H1 (cell line): ENCODE results near the gene CAPN11. TPM values are rescaled to one million over a fixed set of nuclear protein-coding genes. Genes with fewer than 3 reads are reported as not detected.
A peak's percentile ranks its signal among the peaks of the same experiment; 100 is the strongest.

Experiments used
- CTCF ChIA-PET: fragments of 300-600 bp; sonication (Branson Sonifier 250); formaldehyde crosslinking; loops from one replicate; lab custom pipeline; 2021; ENCODE audit not compliant: partially characterized antibody; lab: Charles Lee
- POLR2A ChIA-PET: fragments of 300-600 bp; sonication (Branson Sonifier 250); formaldehyde crosslinking; loops from one replicate; lab custom pipeline; 2021; ENCODE audit warnings: inconsistent platforms; ENCODE audit not compliant: partially characterized antibody; lab: Charles Lee
- DNase-seq, 2 experiments: peaks; one replicate each; pipeline versions ENCODE4 v3.0.0 to v3.0.0-alpha.2; 2010 to 2022; ENCODE audit warnings: low spot score in 2 of 2, low read depth in 1 of 2, mixed read lengths in 1 of 2
- FAIRE-seq: peaks from 2 replicates; lab custom pipeline; 2011; peaks lifted over from hg19 to GRCh38; lab: Jason Lieb, UNC
- H2AFZ ChIP-seq: 2 replicates; pipeline ENCODE4 v1.8.1; 2012; ENCODE audit warnings: low read length, inconsistent platforms
- H2AK5ac ChIP-seq: 2 replicates; pipeline ENCODE4 v1.6.1; 2013; ENCODE audit warnings: low read depth, low read length
- H2BK120ac ChIP-seq: replicated peaks from 2 replicates; pipeline ENCODE3; 2013; ENCODE audit warnings: low read depth, low read length, inconsistent platforms
- H2BK12ac ChIP-seq: 2 replicates; pipeline ENCODE4 v1.6.1; 2013; ENCODE audit warnings: low read depth, low read length
- H2BK15ac ChIP-seq: 2 replicates; pipeline ENCODE4 v1.6.1; 2013; ENCODE audit warnings: low read length
- H2BK20ac ChIP-seq: 2 replicates; pipeline ENCODE4 v1.6.1; 2013; ENCODE audit warnings: low read length
- H2BK5ac ChIP-seq: 2 replicates; pipeline ENCODE4 v1.6.1; 2013; ENCODE audit warnings: low read depth, low read length
- H3K14ac ChIP-seq: 2 replicates; pipeline ENCODE4 v1.6.1; 2013; ENCODE audit warnings: inconsistent platforms; ENCODE audit not compliant: insufficient read length
- H3K18ac ChIP-seq: 2 replicates; pipeline ENCODE4 v1.6.1; 2013; ENCODE audit warnings: low read length; ENCODE audit errors: extremely low read depth
- H3K23ac ChIP-seq: 2 replicates; pipeline ENCODE4 v1.6.1; 2013; ENCODE audit warnings: inconsistent platforms; ENCODE audit not compliant: insufficient read length
- H3K23me2 ChIP-seq: 2 replicates; pipeline ENCODE4 v1.6.1; 2013; ENCODE audit warnings: low read depth, low read length
- H3K27ac ChIP-seq: 2 replicates; pipeline ENCODE4 v1.6.1; 2011; ENCODE audit warnings: low read depth, low read length, inconsistent platforms
- H3K27me3 ChIP-seq, 4 experiments: replicated peaks in 1 of 4; 1 replicate in 1 of 4; 2 replicates in 3 of 4; pipeline versions ENCODE4 v1.6.1 to v1.8.1; 2011 to 2013; ENCODE audit warnings: low read length in 3 of 4, mild to moderate bottlenecking in 3 of 4, inconsistent platforms in 2 of 4, mixed read lengths in 2 of 4, moderate library complexity in 1 of 4; ENCODE audit not compliant: control insufficient read depth in 3 of 4, insufficient read depth in 3 of 4; ENCODE audit errors: extremely low read depth in 1 of 4
- H3K36me3 ChIP-seq, 4 experiments: 2 replicates each; pipeline versions ENCODE4 v1.6.1 to v1.8.1; 2011 to 2013; ENCODE audit warnings: mild to moderate bottlenecking in 4 of 4, low read length in 3 of 4, moderate library complexity in 2 of 4, control low read depth in 1 of 4, inconsistent platforms in 1 of 4; ENCODE audit not compliant: insufficient read depth in 4 of 4, control insufficient read depth in 2 of 4
- H3K4ac ChIP-seq: replicated peaks from 2 replicates; pipeline ENCODE3; 2013; ENCODE audit warnings: low read length, low read depth, mixed read lengths, inconsistent platforms; ENCODE audit not compliant: insufficient read length
- H3K4me1 ChIP-seq, 4 experiments: replicated peaks in 1 of 4; 1 replicate in 1 of 4; 2 replicates in 3 of 4; pipeline versions ENCODE4 v1.6.1 to v1.8.1; 2011 to 2013; ENCODE audit warnings: low read length in 3 of 4, inconsistent platforms in 2 of 4, mixed read lengths in 1 of 4; ENCODE audit not compliant: insufficient read depth in 4 of 4, control insufficient read depth in 3 of 4
- H3K4me2 ChIP-seq, 2 experiments: 2 replicates each; pipeline versions ENCODE4 v1.6.1 to v1.8.1; 2011 to 2013; ENCODE audit warnings: low read depth in 2 of 2, low read length in 2 of 2, control low read depth in 1 of 2, inconsistent platforms in 1 of 2, mild to moderate bottlenecking in 1 of 2; ENCODE audit not compliant: insufficient read depth in 1 of 2
- H3K4me3 ChIP-seq, 4 experiments: fragments of 200-600, 300-600 bp in 1 of 4; sonication (generic), shearing (Covaris generic), sonication (Bioruptor Twin) in 1 of 4; 2 replicates each; pipeline versions ENCODE4 v1.5.1 to v1.8.1; 2011 to 2016; ENCODE audit warnings: low read length in 4 of 4, low read depth in 3 of 4, control low read depth in 2 of 4, inconsistent platforms in 2 of 4, mild to moderate bottlenecking in 2 of 4, mixed read lengths in 1 of 4, moderate library complexity in 1 of 4; ENCODE audit not compliant: insufficient read depth in 2 of 4; ENCODE audit errors: extremely low read depth in 1 of 4
- H3K56ac ChIP-seq: replicated peaks from 2 replicates; pipeline ENCODE3; 2013; ENCODE audit warnings: low read depth, mild to moderate bottlenecking, mixed read lengths, low read length, inconsistent platforms; ENCODE audit not compliant: insufficient read length
- H3K79me1 ChIP-seq: 2 replicates; pipeline ENCODE4 v1.6.1; 2013; ENCODE audit warnings: low read depth, low read length, control low read depth
- H3K79me2 ChIP-seq, 2 experiments: 2 replicates each; pipeline versions ENCODE4 v1.6.1 to v1.8.1; 2012 to 2013; ENCODE audit warnings: low read length in 2 of 2, mild to moderate bottlenecking in 2 of 2, inconsistent platforms in 1 of 2; ENCODE audit not compliant: insufficient read depth in 2 of 2, control insufficient read depth in 1 of 2
- H3K9ac ChIP-seq, 4 experiments: replicated peaks in 1 of 4; 1 replicate in 1 of 4; 2 replicates in 3 of 4; pipeline versions ENCODE4 v1.6.1 to v1.8.1; 2011 to 2013; ENCODE audit warnings: low read depth in 3 of 4, low read length in 3 of 4, control low read depth in 2 of 4, mild to moderate bottlenecking in 2 of 4, moderate library complexity in 2 of 4, inconsistent platforms in 1 of 4; ENCODE audit errors: extremely low read depth in 1 of 4
- H3K9me3 ChIP-seq, 2 experiments: 2 replicates each; pipeline versions ENCODE4 v1.6.1 to v1.8.1; 2012 to 2013; ENCODE audit warnings: mild to moderate bottlenecking in 2 of 2, moderate library complexity in 2 of 2, control low read depth in 1 of 2, inconsistent platforms in 1 of 2, low read depth in 1 of 2, low read length in 1 of 2, mixed read lengths in 1 of 2; ENCODE audit not compliant: insufficient read depth in 2 of 2
- H4K20me1 ChIP-seq, 2 experiments: replicated peaks in 1 of 2; 2 replicates each; pipeline versions ENCODE3 to v1.8.1; 2011 to 2013; ENCODE audit warnings: inconsistent platforms in 2 of 2, low read length in 2 of 2, mild to moderate bottlenecking in 1 of 2; ENCODE audit not compliant: insufficient read depth in 2 of 2, control insufficient read depth in 1 of 2
- H4K5ac ChIP-seq: 2 replicates; pipeline ENCODE4 v1.6.1; 2013; ENCODE audit warnings: low read length, low read depth, mixed read lengths, inconsistent platforms; ENCODE audit not compliant: insufficient read length
- H4K8ac ChIP-seq: 2 replicates; pipeline ENCODE4 v1.8.0; 2013; ENCODE audit warnings: mild to moderate bottlenecking, moderate library complexity, low read length, inconsistent platforms; ENCODE audit not compliant: insufficient read depth; ENCODE audit errors: extremely low read depth
- H4K91ac ChIP-seq: replicated peaks from 2 replicates; pipeline ENCODE3; 2013; ENCODE audit warnings: low read length, mixed read lengths, inconsistent platforms; ENCODE audit not compliant: insufficient read length
- MAFK ChIP-seq: IDR thresholded peaks from 2 replicates; pipeline ENCODE4 v1.6.1; 2012; ENCODE audit warnings: low read depth, mild to moderate bottlenecking, improper control_type of control experiment, low read length
- POLR2A ChIP-seq, 2 experiments: IDR thresholded peaks; 1 replicate in 1 of 2; 2 replicates in 1 of 2; pipeline ENCODE4 v1.6.1; 2011; ENCODE audit warnings: low read depth in 2 of 2, low read length in 2 of 2, mild to moderate bottlenecking in 2 of 2; ENCODE audit errors: control extremely low read depth in 1 of 2
- RXRA ChIP-seq: IDR thresholded peaks from 2 replicates; pipeline ENCODE4 v1.6.1; 2011; ENCODE audit warnings: low read depth, mild to moderate bottlenecking, low read length, moderate library complexity; ENCODE audit not compliant: insufficient read depth
- SAP30 ChIP-seq: fragments of 300-600 bp; sonication (generic); IDR thresholded peaks from 2 replicates; pipeline ENCODE4 v1.7.1; 2012; ENCODE audit warnings: low read length, moderate library complexity, mild to moderate bottlenecking, inconsistent platforms; ENCODE audit not compliant: insufficient read depth, insufficient replicate concordance
- SIX5 ChIP-seq: IDR thresholded peaks from 2 replicates; pipeline ENCODE4 v1.6.1; 2011; ENCODE audit warnings: mild to moderate bottlenecking, low read depth, low read length
- SP2 ChIP-seq: IDR thresholded peaks from 2 replicates; pipeline ENCODE4 v1.6.1; 2012; ENCODE audit warnings: mild to moderate bottlenecking, low read length, inconsistent platforms
- TBP ChIP-seq: IDR thresholded peaks from 2 replicates; pipeline ENCODE4 v1.6.1; 2011; ENCODE audit warnings: low read depth, low read length, improper control_type of control experiment
- WGBS, 2 experiments: shearing (Covaris generic) in 1 of 2; methylation state at CpG; one replicate each; pipeline versions ENCODE4 v1.1.6 to v1.1.7; 2013 to 2015; ENCODE audit warnings: low lambda C conversion rate in 2 of 2, mixed read lengths in 2 of 2, inconsistent platforms in 1 of 2, low coverage in 1 of 2, missing lambda C conversion rate in 1 of 2; ENCODE audit not compliant: insufficient replicate concordance in 2 of 2, insufficient coverage in 1 of 2, insufficient read length in 1 of 2; ENCODE audit errors: extremely low coverage in 1 of 2, missing lambda C conversion rate in 1 of 2; 5-methylcytosine and 5-hydroxymethylcytosine counted together
- polyA plus RNA-seq, 7 experiments: library from polyadenylated mRNA; depleted of rRNA in 3 of 7; stranded (reverse) in 5 of 7; unstranded in 2 of 7; fragments of >200 nt in 5 of 7; fragments of 200-250 nt in 2 of 7; gene quantifications; 1 replicate in 5 of 7; 2 replicates in 1 of 7; 4 replicates in 1 of 7; pipeline versions ENCODE4 v1.2.1 to v1.2.3, GENCODE V29; 2011 to 2013; ENCODE audit warnings: missing spikeins in 2 of 7, mixed read lengths in 2 of 7
- total RNA-seq: library from RNA; stranded (reverse); fragmentation: NEBNext Ultra II Directional; extraction: Animal tissue kit (Norgen Biotek cat#: 25700); gene quantifications from 2 replicates; pipeline ENCODE4 v1.2.1, GENCODE V29; 2021
- TF ChIP-seq, protein P1 (sequence below): IDR thresholded peaks from 2 replicates; pipeline ENCODE4 v1.6.1; 2012; ENCODE audit warnings: inconsistent platforms

CAPN11 gene
- total and polyA plus RNA-seq, 2 of the 8 experiments (the other 6 are each of a cell fraction or from before 2014, with no cell fraction given), result 0.95 to 0.97 TPM

DNA sequence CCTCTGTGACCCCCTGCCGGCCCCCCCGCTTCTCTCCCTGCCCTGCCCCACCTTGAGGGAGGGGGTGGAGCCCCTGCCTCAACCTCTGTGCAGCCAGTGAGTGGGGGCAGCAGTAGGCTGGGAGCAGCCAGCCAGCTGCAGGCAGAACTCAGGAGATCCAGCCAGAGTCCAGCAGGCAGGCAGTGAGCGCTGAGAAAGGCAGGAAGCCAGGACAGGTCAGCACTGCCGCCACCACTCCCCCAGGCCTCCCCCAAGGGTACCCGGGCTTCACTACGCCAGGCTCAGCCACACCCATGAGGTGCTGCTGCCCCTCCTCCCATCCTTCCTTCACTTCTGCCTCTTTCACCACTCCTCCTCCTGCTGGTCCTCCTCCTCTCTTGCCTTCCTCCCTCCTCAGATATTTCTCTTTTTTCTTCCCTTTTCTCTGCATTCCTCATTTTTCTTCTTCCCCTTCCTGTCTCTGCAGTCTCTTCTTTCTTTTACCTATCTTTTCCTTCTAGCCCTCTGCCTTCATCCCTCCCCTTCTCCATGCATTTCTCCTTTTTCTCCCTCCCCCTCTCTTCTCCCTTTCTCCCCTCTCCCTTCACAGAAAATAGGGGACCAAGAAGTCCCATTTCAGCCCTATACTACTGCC, 19.8 kb upstream of the CAPN11 start:
- no peak for FAIRE-seq
- Histone ChIP-seq H2BK5ac (0 out of 2 replicates have a peak overlapping the region, but pooled peaks have one; percentile 71), H3K9ac (no peak overlapping the region; a peak in 1 of 7 replicates), H2BK12ac (no peak overlapping the region), H3K14ac (no peak overlapping the region), H3K18ac (no peak overlapping the region; the same call in 1 of the 2 replicates), H4K91ac (no peak overlapping the region), H3K79me2 (no peaks in the 10 kb centered on the region), H3K23me2 (no peaks in the 10 kb centered on the region; the same call in 1 of the 2 replicates), H3K23ac (no peak overlapping the region), H3K4me2 (peak overlapping the region; percentile 12 to 49; a peak in 3 of 4 replicates), H3K4me1 (peaks cover 1 to 9% (median 5%) of the 10 kb centered on the region in 4 experiments), H2BK15ac (no peak overlapping the region), H3K27ac (no peak overlapping the region; the same call in 1 of the 2 replicates), H3K9me3 (no peaks in the 10 kb centered on the region), H4K8ac (peak overlapping the region; percentile 7; the same call in 1 of the 2 replicates), H2AFZ (no peak overlapping the region), H3K4me3 (no peak overlapping the region), H3K36me3 (peaks cover 10 to 32% (median 18%) of the 10 kb centered on the region in 4 experiments), H3K79me1 (no peaks in the 10 kb centered on the region; the same call in 1 of the 2 replicates), H2BK120ac (no peak overlapping the region), H3K27me3 (no peaks in the 10 kb centered on the region; a peak in 1 of 7 replicates), H2AK5ac (no peak overlapping the region), H4K20me1 (peaks cover 4 to 6% of the 10 kb centered on the region in 2 experiments), H2BK20ac (no peak overlapping the region), H4K5ac (no peak overlapping the region), H3K56ac (no peak overlapping the region), H3K4ac (no peak overlapping the region)
- ChIA-PET CTCF (interaction anchor here (0.6 to 11.1 kb wide), 8 partner anchors 8 to 74 kb away, joined by 3 to 128 read pairs (median 4); no protein-coding TSS in a partner anchor), POLR2A (interaction anchor here (0.6 to 1.9 kb wide), 5 partner anchors 15 to 117 kb away, joined by 3 to 7 read pairs (median 3); no protein-coding TSS in a partner anchor)
- TF ChIP-seq MAFK (no peak), TBP (no peak), SAP30 (no peak), RXRA (no peak), SIX5 (no peak), POLR2A (IDR thresholded peaks at IDR 0.05; ENCODE audit: control extremely low read depth in 1 of 2, low read depth in 2 of 2, low read length in 2 of 2) (0 out of 3 replicates have a peak, but pooled peaks of 1 of the 2 experiments have one; percentile 23), SP2 (no peak)
- TF ChIP-seq, protein P1, sequence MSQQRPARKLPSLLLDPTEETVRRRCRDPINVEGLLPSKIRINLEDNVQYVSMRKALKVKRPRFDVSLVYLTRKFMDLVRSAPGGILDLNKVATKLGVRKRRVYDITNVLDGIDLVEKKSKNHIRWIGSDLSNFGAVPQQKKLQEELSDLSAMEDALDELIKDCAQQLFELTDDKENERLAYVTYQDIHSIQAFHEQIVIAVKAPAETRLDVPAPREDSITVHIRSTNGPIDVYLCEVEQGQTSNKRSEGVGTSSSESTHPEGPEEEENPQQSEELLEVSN, result no peak
- DNase-seq, result no peak
- WGBS, 2 experiments, result 57% methylated on average over 4 of the region's 6 CpGs; no CpG with 5 or more reads in 1 of the 2 experiments
